Heart left ventricle (tissue), 13 donors: ENCODE measurements around the gene MAP1LC3C.

ENCODE experiments used
- POLR2A ChIP-seq, 2 donors: fragments of 450-650 bp; IDR thresholded peaks; one replicate each; pipeline ENCODE4 v1.6.1; 2017; ENCODE audit warnings: antibody characterized with exemption in 2 of 2, mild to moderate bottlenecking in 2 of 2, moderate library complexity in 2 of 2
- TF ChIP-seq, protein P1 (sequence below), 12 donors: fragments of 200-600 bp; sonication (generic) in 4 of 12; IDR thresholded peaks; one replicate each; pipeline versions ENCODE4 v1.5.0 to v1.8.0; 2018 to 2022; ENCODE audit warnings: antibody characterized with exemption in 12 of 12, mild to moderate bottlenecking in 5 of 12
- donor health status: ischemic (EF 13 %, LVEDD 7.1; RV severe dilation, severe dysfunction).
- donor health status: DM: no; HTN: yes; CAD: no.
- donor health status: DM: no; HTN: no; CAD: no.
- donor health status: ischemic (EF 25% LVEDD 6.9; RV normal size, moderate dysfunction).
- donor health status: ischemic (EF 25% LVEDD 5.7; RV mildly dilated, moderate dysfunction).
- donor health status: ischemic (EF 35%, LVEDD 5.7; RV mildly dilated, moderate dysfunction).
- donor health status: nonischemic (EF 11% LVEDD 7.7; RV severe dilation, severe dysfunction).
- donor health status: DM: yes; HTN: yes; CAD: no.
- donor health status: PGD.
- donor health status: ischemic (EF 29% LVEDD 5.4; RV normal size, mild dysfunction).
- donor health status: nonischemic (EF 23%, LVEDD 6.1; RV moderate dilation, normal function).

DNA sequence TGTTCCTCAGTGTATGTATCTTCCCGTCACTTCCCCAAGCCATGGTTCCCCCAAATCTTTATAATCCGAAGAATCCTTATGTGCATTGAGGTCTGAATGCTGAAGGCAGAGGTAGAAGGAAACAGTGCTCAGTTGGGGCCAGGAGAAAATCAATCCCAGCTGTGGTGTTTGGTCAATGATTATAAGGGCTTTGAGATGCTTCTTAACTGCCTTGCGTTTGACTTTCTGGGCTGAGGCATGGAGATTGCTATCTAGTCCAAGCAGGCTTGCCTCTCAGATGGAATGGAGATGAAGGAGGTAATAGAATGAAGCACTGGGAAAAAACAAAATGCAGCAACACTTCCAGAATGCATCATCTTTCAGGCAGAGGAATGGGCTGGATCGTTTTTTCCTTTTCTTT, 3.6 kb upstream of the MAP1LC3C start:
- TF ChIP-seq, protein P1, sequence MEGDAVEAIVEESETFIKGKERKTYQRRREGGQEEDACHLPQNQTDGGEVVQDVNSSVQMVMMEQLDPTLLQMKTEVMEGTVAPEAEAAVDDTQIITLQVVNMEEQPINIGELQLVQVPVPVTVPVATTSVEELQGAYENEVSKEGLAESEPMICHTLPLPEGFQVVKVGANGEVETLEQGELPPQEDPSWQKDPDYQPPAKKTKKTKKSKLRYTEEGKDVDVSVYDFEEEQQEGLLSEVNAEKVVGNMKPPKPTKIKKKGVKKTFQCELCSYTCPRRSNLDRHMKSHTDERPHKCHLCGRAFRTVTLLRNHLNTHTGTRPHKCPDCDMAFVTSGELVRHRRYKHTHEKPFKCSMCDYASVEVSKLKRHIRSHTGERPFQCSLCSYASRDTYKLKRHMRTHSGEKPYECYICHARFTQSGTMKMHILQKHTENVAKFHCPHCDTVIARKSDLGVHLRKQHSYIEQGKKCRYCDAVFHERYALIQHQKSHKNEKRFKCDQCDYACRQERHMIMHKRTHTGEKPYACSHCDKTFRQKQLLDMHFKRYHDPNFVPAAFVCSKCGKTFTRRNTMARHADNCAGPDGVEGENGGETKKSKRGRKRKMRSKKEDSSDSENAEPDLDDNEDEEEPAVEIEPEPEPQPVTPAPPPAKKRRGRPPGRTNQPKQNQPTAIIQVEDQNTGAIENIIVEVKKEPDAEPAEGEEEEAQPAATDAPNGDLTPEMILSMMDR (IDR thresholded peaks at IDR 0.05) = no peak
- no peak for TF ChIP-seq POLR2A (IDR thresholded peaks at IDR 0.05)
